PC-9 (cell line): Measurements from ENCODE around the gene HEXA.
"Not testable (repeated sequence)": the region's sequence is repeated elsewhere in the genome, so short reads cannot be mapped to it uniquely, and the experiment has no call there.

Experiments used
- EZH2 ChIP-seq: fragments of 200-600 bp; sonication (generic); IDR thresholded peaks from 2 replicates; pipeline ENCODE4 v1.8.0; 2017; ENCODE audit warnings: antibody characterized with exemption, low read depth
- TF ChIP-seq, protein P1 (sequence below): fragments of 200-600 bp; sonication (generic); conservative IDR thresholded peaks from 2 replicates; pipeline ENCODE4 v1.6.1; 2017; ENCODE audit warnings: mixed run types, antibody characterized with exemption, mild to moderate bottlenecking, moderate library complexity

DNA sequence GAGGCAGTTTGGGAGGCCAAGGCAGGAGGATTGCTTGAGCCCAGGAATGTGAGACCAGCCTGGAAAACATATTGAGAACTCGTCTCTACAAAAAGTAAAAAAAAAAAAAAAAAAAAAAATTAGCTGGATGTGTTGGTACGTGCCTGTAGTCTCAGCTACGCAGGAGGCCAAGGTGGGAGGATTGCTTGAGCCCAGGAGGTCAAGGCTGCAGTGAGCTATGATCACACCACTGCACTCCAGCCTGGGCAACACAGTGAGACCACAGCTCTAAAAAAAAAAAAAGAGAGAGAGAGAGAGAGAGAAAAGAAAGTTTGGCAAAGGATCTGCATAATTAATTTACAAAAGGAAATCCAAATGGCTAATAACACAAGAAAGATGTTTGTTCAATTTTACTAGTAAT is 44.0 kb upstream of the HEXA start:
- TF ChIP-seq EZH2: not testable (repeated sequence)
- TF ChIP-seq, protein P1, sequence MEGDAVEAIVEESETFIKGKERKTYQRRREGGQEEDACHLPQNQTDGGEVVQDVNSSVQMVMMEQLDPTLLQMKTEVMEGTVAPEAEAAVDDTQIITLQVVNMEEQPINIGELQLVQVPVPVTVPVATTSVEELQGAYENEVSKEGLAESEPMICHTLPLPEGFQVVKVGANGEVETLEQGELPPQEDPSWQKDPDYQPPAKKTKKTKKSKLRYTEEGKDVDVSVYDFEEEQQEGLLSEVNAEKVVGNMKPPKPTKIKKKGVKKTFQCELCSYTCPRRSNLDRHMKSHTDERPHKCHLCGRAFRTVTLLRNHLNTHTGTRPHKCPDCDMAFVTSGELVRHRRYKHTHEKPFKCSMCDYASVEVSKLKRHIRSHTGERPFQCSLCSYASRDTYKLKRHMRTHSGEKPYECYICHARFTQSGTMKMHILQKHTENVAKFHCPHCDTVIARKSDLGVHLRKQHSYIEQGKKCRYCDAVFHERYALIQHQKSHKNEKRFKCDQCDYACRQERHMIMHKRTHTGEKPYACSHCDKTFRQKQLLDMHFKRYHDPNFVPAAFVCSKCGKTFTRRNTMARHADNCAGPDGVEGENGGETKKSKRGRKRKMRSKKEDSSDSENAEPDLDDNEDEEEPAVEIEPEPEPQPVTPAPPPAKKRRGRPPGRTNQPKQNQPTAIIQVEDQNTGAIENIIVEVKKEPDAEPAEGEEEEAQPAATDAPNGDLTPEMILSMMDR: not testable (repeated sequence)
